Activated T-cell treated with anti-CD3 and anti-CD28 coated beads, Interleukin-2, amount 50 U/mL, for 48 hours (primary cell): ENCODE results near the gene NXPH1.

Source experiments
- DNase-seq, 2 experiments: peaks; one replicate each; pipeline ENCODE4 v3.0.0-alpha.2; 2020

NXPH1 gene

DNA sequence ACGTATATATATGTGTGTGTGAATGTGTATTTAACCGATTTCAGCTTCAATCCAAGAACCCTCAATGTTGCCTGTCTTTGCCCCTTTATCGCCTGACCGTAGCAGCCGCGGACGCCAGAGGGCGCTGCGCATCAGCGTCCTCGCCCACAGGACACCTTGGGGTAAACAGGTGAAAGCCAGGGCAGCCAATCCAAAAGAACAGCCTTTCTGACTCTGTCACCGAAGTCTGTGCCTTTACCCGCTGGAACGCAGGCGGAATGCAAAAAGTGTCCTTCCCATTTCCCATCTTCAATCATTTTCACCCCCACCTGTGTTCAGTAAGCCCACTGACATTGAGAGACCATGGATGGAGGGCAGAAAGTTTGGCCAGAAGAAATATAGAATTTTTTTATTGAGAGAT lies 3.6 kb downstream of the NXPH1 start:
- peak; percentile 74 to 80 for DNase-seq

DNA sequence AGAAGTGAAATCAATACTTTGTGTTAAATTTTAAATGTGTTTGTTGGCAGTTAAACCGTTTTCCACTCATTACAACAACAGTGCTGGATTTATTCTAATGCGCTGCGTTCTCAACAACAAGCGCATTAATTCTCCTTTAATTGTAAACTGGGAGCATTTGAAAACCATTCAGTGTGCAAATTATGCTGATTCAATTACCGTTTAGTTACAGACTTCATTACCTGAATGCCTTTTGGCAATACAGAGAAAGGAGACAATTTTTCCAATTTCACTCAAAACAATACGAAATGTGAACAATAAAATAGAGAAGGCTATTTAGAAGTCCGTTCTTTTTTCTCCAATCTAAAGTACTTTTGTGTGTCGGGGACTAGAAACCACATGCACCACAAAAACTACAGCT lies 4.2 kb downstream of the NXPH1 start:
- no peak for DNase-seq

DNA sequence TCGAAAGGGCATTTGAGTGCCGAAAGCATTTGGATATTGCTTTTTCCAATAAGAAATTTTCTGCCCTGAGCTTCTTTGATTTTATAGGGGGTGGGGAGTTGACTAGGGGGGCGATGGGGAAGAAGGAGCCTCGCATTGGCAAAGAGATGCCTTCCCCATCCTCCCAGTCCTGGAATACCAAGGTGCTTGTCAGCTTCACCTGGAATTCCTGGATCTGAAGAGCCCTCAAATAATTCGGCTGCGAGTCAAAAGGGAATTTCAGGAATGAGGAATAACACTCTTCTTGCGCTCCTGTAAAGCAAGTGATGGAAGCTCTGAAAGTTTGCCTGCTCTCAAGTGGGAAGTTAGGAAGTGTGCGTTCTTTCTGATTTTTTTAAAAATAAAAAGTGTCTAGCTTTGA lies 7.3 kb downstream of the NXPH1 start:
- no peak for DNase-seq

DNA sequence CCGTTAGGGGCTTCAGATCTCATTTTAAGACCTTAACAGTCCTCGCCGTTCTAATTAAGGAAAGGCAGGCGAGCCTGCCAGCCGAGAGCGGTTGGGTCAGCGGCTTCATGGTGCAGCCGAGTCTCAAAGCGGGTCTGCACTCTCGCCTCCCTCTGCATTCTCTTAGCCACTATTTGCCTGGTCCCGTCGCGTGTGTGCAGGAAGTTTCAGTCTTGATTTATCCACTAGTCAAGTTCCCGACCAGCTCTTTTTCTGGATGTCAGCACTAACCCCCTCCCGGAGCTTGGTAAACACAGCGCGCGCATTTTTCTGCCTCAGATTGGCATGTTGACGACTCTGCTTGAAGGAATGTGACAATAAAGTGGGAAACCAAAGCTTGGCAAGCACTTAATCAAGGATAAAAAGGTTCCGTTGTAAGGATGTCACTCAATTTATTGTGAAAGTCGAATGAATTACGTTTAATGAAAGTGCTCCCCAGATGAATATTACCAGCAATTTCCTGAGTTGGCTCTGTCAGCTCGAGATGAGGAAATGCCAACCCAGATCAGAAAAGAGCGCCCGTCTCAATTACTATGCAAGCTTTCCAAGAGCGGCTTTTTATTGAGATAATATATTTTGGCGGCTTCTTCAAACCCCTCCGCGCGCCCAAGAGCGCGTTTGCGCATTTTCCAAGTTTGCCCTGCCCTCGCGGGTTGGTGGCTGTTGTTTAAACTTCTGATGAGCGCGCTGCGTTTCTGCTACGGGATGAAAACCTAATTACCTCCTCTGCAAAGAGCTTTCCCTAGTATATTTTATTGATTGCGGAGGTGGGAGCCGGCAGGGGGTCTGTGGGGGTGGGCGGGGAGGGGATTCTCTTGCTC lies 7.9 kb downstream of the NXPH1 start:
- no peak for DNase-seq

DNA sequence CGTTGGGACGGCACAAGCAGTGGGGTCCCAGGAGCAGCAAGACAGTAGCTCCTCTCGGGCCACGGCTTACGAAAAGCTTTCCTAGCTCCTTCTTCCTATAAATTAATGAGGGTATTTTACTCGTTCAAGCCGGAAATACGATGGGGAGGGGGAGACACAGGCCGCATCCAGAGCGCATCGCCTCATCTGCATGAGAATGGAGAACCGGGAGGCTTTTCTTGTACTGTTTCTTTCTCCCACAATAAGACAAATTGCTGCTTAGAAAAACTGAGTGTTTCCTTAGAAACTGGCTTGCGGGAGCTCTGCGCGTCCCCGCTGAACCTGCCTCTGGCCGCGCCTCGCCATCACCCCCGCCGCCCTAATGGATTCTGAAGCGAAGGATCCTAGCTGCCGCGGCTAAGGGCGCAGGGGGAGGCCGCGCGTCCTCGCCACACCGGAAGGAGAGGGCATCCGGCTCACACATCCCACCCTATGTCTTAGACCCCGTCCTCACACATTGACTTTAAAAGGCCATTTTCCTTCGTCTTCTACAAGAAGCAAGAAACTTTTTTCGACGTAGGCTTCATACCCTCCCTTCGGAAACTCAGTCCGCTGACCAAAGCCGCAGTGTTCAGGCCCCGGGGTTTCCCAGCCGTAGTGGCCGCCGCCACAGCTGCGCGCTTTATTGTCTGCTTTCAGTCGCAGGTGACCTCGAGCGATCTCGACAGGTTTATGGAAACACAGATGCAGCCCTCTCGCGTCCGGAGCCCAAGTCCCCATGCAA lies 8.8 kb downstream of the NXPH1 start:
- DNase-seq, result no peak

DNA sequence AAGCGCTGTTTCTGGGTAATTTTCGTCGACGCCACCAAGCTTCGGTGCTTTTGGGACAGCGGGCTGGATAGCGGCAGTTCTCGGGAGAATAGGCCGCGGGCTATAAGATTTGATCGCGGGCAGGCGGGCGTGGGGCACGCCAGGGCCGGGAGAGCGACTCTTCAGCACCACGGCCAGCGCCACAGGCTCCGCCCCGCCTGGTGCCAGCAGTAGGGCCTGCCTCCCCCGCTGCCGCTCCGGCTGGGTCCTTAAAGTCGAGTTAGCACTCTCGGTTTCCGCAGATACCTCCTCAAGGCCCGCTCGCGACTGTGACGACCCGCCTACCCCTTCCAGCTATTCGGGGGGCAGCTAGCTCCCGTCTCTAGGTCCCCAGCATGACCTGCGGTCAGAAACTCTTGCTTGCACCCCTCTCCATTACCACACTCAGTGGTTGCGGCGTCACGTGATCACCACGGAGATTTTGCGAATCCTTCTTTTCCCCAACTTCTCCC lies 9.4 kb downstream of the NXPH1 start:
- DNase-seq, result peak; percentile 68 to 73

DNA sequence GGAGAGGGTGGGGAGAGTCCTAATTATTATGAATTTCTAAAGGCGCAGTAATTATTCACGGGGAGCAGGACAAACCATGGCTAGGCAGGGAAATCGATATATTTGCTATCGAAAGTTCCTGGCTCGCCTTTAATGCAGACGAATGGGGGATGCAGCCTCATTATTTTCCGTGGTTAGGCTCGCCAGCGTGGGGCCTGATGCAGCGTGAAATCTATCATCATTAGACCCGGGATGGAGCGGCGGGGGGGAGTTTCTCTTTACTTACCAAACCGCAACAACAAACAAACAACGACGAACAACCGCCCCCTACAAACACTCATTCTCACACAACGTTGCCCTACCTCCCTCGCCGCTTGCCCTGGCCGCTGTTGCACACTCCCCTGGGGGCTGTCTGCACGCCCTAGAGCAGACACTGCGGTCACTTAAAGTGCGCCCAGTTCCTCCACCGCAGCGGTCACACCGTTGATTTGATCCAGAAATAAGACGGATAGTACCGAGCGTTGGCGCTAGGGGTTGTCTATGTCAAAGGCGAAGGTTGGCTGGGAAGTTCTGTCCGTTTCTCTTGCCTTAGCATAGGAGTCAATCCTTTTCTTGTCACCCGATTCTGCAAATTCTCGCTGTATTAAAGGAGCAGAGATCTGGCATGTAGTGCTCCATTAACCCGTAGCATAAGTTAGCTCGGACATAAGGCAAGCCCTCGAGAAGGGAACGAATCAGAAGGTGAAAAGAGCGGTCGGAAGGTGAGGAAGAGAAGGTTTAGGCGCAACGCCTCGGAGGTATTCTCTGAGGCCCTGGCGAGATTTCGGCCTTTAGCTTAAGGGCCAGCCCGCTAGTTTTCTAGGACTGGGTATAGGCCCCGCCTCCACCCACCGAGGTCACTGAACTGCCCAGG lies 10.4 kb downstream of the NXPH1 start:
- no peak for DNase-seq

DNA sequence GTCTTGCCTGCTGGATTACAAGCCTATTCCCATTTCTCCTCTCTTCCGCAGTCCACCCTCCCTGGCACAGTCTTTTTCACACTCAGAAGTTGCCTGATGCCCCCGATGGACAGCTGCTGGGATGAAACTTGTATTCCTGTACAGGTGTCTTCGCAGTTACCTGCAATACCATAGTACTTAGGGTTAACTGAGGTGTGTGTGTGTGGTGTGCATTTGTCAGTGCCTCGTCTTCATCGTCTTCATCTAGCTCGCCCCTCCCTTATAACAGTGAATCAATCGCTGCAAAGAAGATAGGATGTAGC lies 11.0 kb downstream of the NXPH1 start:
- no peak for DNase-seq

DNA sequence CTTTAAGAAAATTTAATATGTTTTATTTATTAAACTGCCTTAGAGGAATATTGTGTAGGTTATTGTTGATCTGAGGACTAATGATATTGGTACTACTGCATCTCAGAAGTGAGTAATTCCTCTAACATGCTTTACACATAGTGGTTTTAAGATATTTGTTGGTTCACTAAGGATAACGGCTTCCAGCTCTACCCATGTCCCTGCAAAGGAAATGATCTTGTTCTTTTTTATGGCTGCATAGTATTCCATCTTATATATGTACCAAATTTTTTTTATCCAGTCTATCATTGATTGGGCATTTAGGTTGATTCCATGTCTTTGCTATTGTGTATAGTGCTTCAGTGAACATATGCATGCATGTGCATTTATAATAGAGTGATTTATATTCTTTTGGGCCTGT lies 20.1 kb downstream of the NXPH1 start:
- DNase-seq, result no peak

DNA sequence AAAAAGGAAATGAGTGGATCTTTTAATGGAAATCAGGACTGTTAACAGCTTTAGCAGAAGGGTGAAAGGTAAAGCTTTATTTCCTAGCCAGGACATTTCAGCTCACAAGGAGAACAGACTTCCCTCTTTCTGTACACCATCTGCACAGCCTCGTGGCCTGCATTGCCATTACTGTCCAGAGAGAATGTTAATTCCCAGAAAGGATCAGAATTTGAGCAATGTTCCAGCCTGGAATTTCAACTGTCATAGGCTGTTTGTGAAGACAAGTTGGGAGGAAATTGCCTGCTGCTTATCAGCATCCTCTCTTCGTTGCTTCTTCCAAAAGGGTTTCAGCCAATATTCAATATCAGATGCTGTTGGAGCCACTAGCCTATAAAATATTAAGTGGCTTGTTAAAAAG lies 22.0 kb downstream of the NXPH1 start:
- no peak for DNase-seq

DNA sequence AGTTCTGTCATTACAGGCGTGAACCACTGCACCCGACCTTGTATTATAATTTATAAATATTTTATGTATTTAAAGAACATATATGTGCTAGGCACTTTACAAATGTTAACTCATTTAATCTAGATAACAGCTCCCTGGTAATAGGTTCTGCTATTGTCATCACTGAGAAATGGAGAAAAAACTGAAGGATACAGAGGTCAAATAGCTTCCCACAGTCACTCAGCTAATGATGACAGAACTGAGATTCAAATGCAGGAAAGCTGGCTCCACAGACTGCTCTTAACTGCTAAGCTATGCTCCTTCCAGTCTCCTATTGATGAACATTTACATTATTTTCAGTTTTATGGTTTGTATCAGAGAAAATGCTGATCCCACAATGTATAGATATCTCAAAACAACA lies 28.9 kb downstream of the NXPH1 start:
- DNase-seq, result no peak

DNA sequence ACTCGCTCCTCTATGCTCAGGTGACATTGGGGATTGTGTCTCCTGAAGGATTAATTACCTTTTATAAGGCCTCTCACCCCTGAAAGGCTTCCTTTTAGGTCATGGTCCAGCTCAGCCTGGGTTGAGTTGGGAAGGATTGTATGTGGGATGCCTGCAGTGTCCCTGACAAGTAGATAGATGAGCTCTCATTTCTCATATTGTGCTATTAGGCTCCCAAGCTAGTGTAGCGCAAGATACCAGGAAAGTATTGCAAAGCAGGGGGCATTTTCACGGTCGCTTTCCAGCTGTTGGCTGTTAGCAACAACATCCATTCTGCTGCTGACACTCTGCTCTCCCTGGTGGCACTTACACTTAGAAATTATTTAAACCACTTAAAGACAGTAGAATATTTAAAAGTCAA lies 31.9 kb downstream of the NXPH1 start:
- no peak for DNase-seq

DNA sequence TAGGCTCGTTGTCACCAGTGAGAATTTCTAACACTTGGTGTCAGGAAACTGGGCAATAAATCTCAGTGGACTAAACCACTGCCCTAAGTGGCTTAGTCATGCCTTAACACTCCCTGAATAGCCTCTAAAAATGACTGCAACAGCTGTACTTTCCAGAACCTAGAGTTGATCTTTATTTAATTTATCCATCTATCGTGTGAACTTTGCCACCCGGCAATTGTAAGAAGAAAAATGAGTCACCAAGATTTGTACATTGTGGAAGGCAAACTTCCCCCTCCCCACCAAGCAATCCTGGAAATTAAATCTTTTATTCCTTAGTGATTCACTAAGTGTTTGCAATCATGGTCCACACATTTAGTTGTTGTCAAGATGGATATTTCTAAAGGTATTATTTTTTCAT lies 47.1 kb downstream of the NXPH1 start:
- no peak for DNase-seq

DNA sequence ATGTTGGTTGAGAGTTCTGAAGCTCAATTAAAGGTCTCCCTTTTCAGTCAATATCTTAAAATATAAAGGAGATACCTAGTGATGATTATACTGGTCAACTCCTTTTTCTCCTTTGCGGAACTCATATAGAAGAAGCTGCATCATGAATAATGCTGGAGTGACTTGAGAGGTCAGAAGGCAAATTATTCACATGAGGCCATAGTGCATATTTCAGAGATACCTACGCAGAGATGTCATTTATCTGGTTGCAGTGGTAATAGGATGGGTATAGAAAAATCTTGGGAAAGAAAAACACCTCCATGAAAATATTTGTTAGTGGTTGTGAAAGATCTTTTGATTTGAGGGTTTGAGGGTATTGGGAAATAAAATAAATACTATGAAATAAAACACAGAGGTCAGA lies 47.7 kb downstream of the NXPH1 start:
- DNase-seq, result no peak

DNA sequence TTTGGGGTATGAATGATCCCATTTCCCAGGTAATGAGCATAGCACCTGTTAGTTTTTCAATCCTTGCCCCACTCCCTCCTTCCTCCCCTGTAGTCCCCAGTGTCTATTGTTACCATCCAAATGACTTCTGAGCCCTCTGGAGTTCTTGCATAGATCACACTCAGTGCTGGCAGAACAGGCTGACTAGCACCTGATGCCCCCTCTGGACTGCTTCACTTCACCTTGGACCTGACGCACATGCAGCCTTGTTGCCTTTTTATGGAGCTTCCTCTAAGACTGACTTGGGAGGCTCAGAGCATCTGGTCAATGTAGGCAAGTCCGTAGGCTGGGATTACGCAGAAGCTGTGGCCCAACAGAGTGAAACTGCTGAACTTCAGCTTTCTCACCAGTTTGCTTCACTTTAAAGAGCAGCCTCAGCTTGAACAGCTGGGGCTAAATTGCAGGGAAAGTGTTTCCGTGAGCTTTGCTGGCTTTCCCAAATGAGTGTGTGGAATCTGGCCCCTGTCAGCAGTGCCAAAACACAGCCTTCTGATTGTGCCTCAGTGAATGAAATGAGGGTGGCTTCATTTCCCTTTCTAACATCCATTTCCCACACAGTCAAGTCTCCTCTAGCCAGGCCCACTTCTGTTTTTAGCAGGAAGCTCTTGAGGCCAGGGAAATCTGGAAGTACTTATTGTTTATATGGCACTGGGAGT lies 48.5 kb downstream of the NXPH1 start:
- DNase-seq, result no peak

DNA sequence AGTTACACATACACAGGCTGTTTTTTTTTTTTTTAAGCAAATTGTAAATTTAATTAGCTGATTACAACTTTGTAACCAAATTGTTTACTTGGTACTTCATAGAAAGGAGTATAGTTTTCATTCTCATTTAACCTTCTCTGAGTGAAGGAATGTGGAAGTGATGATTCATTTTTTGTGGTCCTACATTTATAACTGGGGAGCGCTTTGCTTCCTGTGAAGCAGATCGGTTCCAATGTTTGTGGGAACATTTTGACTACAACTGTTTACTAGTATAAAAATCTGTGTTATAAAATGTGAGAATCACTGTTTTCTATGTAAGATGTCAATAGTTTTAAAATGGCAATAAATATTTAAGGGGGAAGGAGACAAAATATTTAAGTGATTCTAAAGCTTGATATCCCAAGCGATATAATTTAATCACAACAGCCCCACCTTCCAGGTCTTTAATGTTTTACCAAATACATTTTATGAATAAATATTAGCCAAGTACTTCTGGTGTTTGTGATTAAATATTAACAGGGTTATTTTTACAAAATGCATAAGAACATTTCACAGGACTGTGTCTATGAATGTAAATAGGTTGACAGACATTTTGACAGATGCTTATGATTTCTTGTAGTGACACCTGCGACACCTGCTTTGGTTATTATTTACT lies 57.1 kb downstream of the NXPH1 start:
- no peak for DNase-seq

DNA sequence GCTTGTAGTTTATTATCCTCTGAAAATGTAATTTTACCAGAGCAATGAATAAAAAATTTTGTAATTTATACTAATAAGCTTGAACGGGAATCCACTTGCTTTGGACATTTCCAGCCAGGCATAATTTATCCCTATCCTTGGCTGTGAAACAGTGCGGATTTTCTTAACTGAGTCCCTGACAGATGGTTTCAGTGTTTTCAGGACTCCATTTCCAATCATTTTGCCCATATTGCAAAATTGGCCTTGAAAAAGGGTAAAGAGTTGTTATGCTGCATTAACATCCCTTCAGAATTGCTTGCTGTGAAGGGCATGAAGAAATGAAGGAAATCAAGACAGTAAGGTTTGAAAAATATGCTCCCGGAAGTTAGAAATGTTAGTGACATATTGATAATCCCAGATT lies 57.7 kb downstream of the NXPH1 start:
- no peak for DNase-seq

DNA sequence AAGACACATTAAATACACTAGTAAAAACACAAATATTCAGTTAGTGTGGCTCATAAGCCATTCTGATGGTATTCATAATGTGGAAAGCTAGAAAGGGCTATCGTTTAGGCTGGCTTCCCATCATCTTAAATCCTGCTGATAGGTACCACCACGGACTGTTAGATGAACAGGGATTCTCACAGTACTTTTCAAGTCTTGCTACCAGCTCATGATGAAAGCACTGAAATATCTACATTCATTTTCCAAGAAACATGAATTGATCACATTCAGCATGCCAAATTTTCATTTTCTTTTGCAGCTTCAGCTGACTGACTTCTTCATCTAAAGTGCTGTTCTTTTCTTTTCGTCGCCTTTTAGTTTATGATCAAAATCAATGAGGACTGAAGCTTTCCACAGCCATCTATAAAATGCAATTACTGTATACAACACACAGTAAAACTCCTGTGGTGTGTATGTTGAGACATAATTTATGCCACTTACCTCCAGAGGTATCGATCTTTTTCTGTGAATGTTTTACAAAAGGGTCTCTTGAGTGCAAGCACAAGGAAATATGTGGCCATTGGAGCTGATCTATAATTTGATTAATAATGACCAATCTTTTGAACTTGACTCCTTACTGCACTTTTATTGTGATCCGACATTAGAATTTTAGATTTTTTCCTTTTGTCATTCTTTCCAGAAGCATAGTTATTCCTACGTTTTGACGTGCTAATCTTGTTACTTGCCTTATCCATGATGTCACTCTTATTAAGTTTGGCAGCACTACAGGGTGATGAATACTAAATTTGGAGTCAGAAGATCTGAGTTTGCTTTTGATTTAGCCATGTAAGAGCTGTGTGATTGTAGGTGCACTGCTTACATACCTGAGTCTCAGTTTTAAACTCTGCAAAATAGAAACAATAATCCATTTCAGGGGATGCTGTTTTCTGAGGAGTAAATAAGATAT lies 58.4 kb downstream of the NXPH1 start:
- DNase-seq, result no peak

DNA sequence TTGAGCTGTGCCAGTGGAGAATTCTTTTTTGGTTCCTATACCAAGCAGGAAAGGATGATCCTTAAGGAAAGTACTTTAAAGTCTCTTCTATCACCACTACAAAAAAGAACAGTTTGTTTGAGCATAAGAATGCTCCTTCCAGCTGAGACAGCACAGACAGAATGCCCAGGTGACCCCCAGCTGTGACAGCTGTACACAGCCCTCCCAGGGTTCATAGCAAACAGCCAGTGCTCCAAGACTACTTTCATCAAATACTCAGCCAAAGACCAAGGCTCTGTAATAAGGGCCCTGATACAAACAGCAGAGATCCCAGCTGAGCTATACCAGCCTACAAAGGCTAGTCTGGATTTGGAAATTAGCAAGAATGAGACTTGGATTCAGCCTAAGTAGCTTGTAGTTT lies 65.7 kb downstream of the NXPH1 start:
- no peak for DNase-seq

DNA sequence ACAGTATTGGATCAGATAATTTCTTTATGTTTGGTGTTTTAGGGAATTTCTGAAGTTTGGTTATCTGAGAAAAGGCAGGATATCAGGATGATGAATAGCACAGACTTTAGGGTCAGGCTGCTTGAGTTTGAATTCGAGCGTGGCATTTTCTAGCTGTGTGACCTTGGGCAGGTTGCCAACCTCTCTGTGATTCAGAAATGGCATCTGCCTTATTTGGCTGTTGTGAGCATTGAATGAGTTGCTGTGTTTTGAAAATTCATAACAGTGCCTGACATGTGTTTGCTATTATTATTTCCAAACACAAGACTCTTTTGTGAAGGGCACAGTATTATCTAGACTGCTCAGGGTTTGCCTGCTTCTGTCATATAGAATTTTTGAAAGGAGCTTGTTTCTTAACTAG lies 66.9 kb downstream of the NXPH1 start:
- no peak for DNase-seq

DNA sequence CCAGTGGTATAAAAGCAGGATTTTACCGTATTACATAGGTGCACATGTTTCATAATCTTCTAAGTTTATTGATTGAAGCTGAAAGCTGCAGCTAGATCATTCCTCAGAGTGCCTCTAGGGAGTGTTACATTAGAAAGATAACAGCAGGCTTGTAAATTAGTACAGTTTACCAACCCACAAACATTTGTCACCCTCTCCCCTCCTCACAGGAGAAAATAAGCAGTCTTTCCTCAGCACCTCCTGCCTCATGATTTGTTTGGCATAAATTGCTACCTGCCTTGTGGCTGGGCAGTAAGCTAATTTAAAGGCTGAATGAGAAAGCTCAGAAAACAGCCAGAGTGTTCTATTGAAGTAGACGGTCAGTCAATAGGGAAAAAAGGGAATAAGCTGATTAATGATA lies 74.2 kb downstream of the NXPH1 start:
- no peak for DNase-seq
